NCI-H128 (cell line): Measurements from ENCODE around the gene C4BPB.

Source experiments
- DNase-seq: peaks from one replicate; lab custom pipeline; 2025; ENCODE audit not compliant: unreplicated experiment; lab: John Stamatoyannopoulos, UW

C4BPB gene

GRCh38 chr1:207058878-207059867 lies 29.5 kb upstream of the C4BPB start:
- peak; percentile 91 for DNase-seq

DNA sequence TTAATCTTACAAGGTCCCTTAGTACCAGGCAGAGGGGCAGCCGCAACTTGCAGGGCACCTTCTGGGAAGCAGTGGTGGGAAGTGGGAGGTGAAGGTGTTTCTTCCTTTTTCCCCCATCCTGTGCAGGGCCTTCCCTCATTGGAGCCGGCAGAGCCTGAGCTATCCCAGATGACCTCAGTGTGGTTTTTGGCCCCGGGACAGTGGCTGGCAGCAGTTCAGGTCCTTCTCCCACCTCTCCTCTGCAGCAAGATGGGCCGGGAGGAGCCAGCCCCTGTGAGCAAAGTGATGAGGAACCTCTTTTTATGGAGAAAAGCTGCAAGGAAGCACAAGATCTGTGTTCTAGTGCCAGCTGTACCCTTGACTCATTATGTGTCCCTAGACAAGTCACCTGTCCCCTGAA lies 28.8 kb upstream of the C4BPB start:
- DNase-seq = no peak

DNA sequence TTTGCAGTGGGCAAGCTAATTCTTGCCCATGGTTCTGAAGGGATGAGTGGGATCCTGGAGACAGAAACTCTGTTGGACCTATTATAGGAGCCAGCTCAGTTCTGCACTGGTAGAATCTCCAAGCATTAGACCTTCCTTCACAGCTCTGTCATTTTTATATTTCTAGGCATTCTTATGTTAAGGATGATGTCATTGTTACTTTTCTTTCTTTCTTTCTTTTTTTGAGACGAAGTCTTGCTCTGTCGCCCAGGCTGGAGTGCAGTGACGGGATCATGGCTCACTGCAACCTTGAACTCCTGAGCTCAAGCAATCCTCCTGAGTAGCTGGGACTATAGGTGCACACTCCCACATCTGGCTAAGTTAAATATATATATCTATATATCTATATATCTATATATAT lies 28.1 kb upstream of the C4BPB start:
- DNase-seq = no peak

- no peak for DNase-seq
These were observed 26.6 kb upstream of the C4BPB start for GRCh38 chr1:207062058-207062457.

DNA sequence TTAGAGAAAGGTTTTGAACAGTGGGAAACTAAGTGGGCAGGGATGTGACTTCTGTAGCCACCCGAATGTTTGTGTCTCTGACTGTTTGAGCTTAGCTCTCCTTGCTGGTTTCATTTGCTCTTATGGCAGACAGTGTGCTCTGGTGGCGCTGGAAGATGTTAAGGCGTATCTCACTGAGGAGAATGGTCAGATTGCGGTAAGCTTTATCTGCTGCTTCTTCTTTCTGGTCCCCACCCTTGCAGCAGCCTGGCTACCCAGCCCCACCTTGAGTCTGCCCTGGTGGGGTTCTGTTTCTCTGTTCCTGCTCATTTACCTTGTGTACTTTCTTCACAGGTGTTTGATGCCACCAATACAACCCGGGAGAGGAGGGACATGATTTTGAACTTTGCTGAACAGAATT lies 25.6 kb upstream of the C4BPB start:
- no peak for DNase-seq

DNA sequence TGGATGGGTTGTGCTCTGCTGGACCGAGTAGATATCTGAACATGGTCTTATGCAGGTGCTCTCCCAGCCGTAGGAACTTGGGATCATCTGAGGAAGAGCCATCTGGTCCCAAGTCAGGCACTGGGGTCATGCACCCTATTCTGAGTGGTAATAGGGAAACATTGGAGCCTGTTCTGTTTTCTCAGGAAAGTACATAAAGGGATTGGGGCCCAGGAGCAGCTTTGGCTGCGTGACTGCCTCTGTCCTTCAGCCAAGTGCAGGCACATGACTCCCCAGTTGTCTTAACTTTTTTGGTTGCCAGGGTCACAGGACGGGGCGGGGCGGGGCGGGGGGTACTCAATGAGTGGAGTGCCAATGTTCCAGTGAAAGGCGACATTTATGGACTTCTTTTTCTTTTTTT lies 24.1 kb upstream of the C4BPB start:
- DNase-seq = no peak

DNA sequence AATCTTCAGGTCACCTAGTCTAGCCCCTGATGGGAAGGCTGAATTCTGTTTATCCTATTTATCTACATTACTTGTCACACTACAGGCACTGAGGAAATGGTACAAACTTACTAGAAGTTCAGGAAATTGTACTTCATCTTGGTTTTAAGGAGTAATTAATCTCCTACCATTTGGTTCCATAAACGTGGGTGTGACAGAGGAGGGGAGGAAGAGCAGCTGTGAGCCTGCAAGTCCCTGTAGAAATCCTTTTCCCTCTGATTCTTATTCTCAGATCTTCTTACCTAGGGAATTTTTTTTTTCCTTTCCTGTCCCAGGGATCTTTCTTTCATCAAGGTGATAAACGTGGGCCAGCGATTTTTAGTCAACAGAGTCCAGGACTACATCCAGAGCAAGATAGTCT lies 21.5 kb upstream of the C4BPB start:
- no peak for DNase-seq

- DNase-seq = no peak
These were observed 21.0 kb upstream of the C4BPB start for GRCh38 chr1:207067665-207068064.

DNA sequence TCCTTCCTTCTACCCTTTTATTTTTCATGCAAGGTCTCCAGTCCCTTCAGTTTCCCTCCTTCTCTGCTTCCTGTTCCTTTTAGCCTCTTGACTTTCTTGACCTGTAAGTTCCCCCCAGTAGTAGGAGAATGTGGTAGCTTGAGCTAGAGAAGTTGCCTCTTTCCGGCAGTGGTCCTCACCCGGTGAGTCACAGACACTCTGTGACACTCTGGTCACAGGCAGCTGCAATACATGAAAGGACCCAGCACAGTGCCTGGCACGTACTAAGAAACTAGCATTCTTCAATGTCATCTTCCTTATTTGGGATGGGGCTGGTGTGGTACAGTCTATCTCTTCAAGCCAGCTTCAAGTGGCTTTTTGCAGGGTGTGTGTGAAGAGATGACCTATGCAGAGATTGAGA lies 19.6 kb upstream of the C4BPB start:
- DNase-seq = no peak

DNA sequence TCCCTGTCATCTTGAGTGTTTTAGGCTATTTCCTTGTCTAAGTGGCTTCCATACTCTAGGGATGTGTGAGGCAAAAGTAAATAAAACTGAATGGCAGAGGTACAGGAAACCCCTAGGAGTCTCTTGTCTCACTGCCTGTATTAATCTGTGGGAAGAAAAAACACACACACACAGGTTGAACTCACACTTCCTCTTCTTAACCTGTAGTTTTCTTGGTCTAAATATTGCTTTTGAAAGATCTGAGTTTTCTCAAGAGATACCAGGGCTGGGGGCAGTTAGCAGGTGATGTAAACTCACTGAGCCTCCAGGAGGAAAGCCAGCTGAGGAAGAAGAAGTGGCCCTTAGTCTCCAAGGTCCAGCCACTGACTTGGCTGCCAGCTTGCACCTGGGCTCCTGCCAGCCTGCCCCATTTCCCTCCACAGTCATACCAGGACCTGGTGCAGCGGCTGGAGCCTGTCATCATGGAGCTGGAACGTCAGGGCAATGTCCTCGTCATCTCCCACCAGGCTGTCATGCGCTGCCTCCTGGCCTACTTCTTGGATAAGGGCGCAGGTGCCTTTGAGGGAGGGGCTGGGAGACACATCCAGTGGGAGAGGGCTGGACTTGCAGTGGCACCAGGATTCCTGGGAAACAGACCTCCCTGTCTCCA lies 18.7 kb upstream of the C4BPB start:
- no peak for DNase-seq

- no peak for DNase-seq
These were observed 17.8 kb upstream of the C4BPB start for GRCh38 chr1:207070811-207071210.

DNA sequence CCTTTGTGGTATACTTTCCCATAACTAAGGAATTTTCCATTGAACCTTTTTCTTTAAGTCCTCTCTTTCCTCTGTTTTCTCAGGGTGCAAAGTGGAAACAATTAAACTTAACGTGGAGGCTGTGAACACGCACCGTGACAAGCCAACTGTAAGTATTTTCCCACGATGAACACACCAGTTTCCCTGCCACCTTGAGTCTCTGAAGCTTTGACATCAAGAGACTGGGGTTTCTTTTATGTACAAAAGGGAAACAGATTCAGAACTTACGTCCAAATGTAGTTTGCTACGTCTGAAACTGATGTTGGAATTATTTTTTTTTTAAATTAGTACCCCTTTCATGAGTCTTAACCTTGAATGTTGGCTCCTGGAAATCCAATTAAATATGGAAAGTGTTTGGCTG lies 17.2 kb upstream of the C4BPB start:
- no peak for DNase-seq

- DNase-seq = no peak
These were observed 16.4 kb upstream of the C4BPB start for GRCh38 chr1:207072233-207072632.

- DNase-seq = no peak
These were observed 14.5 kb upstream of the C4BPB start for GRCh38 chr1:207073906-207074820.

- no peak for DNase-seq
These were observed 12.3 kb upstream of the C4BPB start for GRCh38 chr1:207076181-207076955.

DNA sequence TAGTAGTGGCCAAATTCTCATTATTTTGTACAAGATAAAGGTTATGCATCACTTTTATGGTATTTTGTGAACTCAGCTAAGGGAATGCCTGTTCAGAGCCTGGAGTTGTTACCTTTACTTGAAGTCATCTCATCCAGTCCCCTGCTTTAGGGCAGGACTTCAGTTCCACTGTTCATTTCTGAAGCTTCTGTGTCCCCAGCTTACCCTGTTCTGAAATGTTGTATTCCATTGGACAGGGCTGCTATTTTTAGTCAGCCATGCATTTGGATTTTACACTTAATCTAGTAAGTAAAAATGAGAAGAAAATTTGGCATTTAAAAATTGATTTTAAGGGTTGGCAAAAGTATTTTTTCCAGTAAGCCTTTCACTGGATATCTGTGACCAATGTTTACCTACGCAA lies 11.6 kb upstream of the C4BPB start:
- no peak for DNase-seq

GRCh38 chr1:207077470-207078377 lies 10.9 kb upstream of the C4BPB start:
- peak; percentile 87 for DNase-seq

- no peak for DNase-seq
These were observed 10.0 kb upstream of the C4BPB start for GRCh38 chr1:207078578-207079132.

GRCh38 chr1:207079706-207080241 lies 8.9 kb upstream of the C4BPB start:
- no peak for DNase-seq
